PC-9 (cell line): ENCODE results near the gene PPP1R16B. TPM values are rescaled to one million over a fixed set of nuclear protein-coding genes. Genes with fewer than 3 reads are reported as not detected.

Experiments used
- BruUV-seq: library from RNA; stranded (reverse); fragments of 400-500 nt; replicated peaks from 2 replicates; lab custom pipeline; 2021; lab: Mats Ljungman, UMichigan
- CTCF ChIA-PET: fragments of 300-600 bp; sonication (Branson Sonifier 250); formaldehyde crosslinking; loops from one replicate; lab custom pipeline; 2022; ENCODE audit warnings: antibody characterized with exemption; lab: Charles Lee
- POLR2A ChIA-PET: fragments of 300-600 bp; sonication (Branson Sonifier 250); formaldehyde crosslinking; loops from one replicate; lab custom pipeline; 2022; ENCODE audit warnings: antibody characterized with exemption; ENCODE audit not compliant: unreplicated experiment; lab: Charles Lee
- DNase-seq, 2 experiments: peaks; one replicate each; pipeline versions ENCODE4 v3.0.0 to v3.0.0-alpha.2; 2015 to 2022; ENCODE audit warnings: mixed read lengths in 1 of 2
- H2AFZ ChIP-seq: fragments of 200-600 bp; sonication (generic); 2 replicates; pipeline ENCODE4 v1.8.1; 2017; ENCODE audit warnings: antibody characterized with exemption
- H3F3A ChIP-seq: fragments of 200-600 bp; sonication (generic); 2 replicates; pipeline ENCODE4 v1.8.1; 2017; ENCODE audit warnings: antibody characterized with exemption, mild to moderate bottlenecking, low read depth; ENCODE audit not compliant: insufficient read depth
- H3K27ac ChIP-seq: fragments of 200-600 bp; sonication (generic); 2 replicates; pipeline ENCODE4 v1.6.1; 2016; ENCODE audit warnings: mixed run types
- H3K27me3 ChIP-seq: fragments of 200-600 bp; sonication (generic); 2 replicates; pipeline ENCODE4 v1.6.1; 2016; ENCODE audit warnings: low read depth, mixed run types; ENCODE audit not compliant: insufficient read depth
- H3K36me3 ChIP-seq: fragments of 200-600 bp; sonication (generic); 2 replicates; pipeline ENCODE4 v1.6.1; 2016; ENCODE audit warnings: low read depth, mixed run types
- H3K4me1 ChIP-seq: fragments of 200-600 bp; sonication (generic); replicated peaks from 2 replicates; pipeline ENCODE4 v1.6.1; 2016; ENCODE audit warnings: mixed run types; ENCODE audit not compliant: insufficient read depth
- H3K4me2 ChIP-seq: fragments of 200-600 bp; sonication (generic); 2 replicates; pipeline ENCODE4 v1.6.1; 2017; ENCODE audit warnings: mixed run types
- H3K4me3 ChIP-seq: fragments of 200-600 bp; sonication (generic); 2 replicates; pipeline ENCODE4 v1.6.1; 2016; ENCODE audit warnings: mixed run types
- H3K79me2 ChIP-seq: fragments of 200-600 bp; sonication (generic); 2 replicates; pipeline ENCODE4 v1.6.1; 2017; ENCODE audit warnings: low read depth, mixed run types
- H3K9me2 ChIP-seq: fragments of 200-600 bp; sonication (generic); 2 replicates; pipeline ENCODE4 v1.8.1; 2017; ENCODE audit warnings: mild to moderate bottlenecking; ENCODE audit not compliant: insufficient read depth
- H3K9me3 ChIP-seq: fragments of 200-600 bp; sonication (generic); 2 replicates; pipeline ENCODE4 v1.8.1; 2016; ENCODE audit warnings: low read depth; ENCODE audit not compliant: insufficient read depth
- H4K20me1 ChIP-seq: fragments of 200-600 bp; sonication (generic); 2 replicates; pipeline ENCODE4 v1.8.1; 2017; ENCODE audit not compliant: insufficient read depth
- EZH2 ChIP-seq: fragments of 200-600 bp; sonication (generic); IDR thresholded peaks from 2 replicates; pipeline ENCODE4 v1.8.0; 2017; ENCODE audit warnings: antibody characterized with exemption, low read depth
- intact Hi-C: fragments of 100-400 bp; cut with micrococcal nuclease; formaldehyde crosslinking; loops from one replicate; pipeline ENCODE4 v1.10.0; 2022; ENCODE audit not compliant: unreplicated experiment
- total RNA-seq: library from RNA; stranded (reverse); gene quantifications from 2 replicates; pipeline ENCODE4 v1.2.3, GENCODE V29; 2021
- TF ChIP-seq, protein P1 (sequence below): fragments of 200-600 bp; sonication (generic); conservative IDR thresholded peaks from 2 replicates; pipeline ENCODE4 v1.6.1; 2017; ENCODE audit warnings: mixed run types, antibody characterized with exemption, mild to moderate bottlenecking, moderate library complexity

PPP1R16B gene
- total RNA-seq, 1 experiment from 2014 or later, result not detected

DNA sequence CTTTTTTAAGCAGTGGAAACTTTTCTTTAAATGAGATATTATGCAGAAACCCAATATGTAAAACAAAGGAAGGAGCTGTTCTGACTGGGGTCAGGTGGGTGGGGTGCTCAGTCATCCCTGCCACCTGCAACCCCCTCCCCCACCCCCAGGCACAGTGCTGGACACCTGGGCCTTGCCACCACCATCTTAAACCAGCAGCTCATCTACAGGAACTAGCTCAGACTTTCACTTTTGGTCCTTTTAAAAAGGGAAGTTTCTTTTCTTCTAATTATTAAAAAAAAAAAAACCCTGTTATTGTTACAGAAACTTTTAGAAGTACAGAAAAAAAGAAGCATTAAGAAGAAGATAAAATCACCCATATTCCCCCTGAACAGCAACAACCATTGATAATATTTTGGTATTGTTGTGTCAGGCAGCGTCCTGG, 37.1 kb downstream of the PPP1R16B start:
- POLR2A ChIA-PET, result no interaction called here
- TF ChIP-seq, protein P1, sequence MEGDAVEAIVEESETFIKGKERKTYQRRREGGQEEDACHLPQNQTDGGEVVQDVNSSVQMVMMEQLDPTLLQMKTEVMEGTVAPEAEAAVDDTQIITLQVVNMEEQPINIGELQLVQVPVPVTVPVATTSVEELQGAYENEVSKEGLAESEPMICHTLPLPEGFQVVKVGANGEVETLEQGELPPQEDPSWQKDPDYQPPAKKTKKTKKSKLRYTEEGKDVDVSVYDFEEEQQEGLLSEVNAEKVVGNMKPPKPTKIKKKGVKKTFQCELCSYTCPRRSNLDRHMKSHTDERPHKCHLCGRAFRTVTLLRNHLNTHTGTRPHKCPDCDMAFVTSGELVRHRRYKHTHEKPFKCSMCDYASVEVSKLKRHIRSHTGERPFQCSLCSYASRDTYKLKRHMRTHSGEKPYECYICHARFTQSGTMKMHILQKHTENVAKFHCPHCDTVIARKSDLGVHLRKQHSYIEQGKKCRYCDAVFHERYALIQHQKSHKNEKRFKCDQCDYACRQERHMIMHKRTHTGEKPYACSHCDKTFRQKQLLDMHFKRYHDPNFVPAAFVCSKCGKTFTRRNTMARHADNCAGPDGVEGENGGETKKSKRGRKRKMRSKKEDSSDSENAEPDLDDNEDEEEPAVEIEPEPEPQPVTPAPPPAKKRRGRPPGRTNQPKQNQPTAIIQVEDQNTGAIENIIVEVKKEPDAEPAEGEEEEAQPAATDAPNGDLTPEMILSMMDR, result no peak
- no peak for TF ChIP-seq EZH2
- Histone ChIP-seq H3F3A (no peaks in the 10 kb centered on the region), H2AFZ (no peak overlapping the region), H4K20me1 (no peaks in the 10 kb centered on the region), H3K27ac (no peak overlapping the region), H3K9me3 (no peaks in the 10 kb centered on the region), H3K36me3 (no peaks in the 10 kb centered on the region), H3K9me2 (no peaks in the 10 kb centered on the region), H3K27me3 (peaks cover 45% of the 10 kb centered on the region), H3K79me2 (no peaks in the 10 kb centered on the region), H3K4me3 (no peak overlapping the region), H3K4me2 (no peak overlapping the region), H3K4me1 (no peaks in the 10 kb centered on the region)
- intact Hi-C loops, result no loop called here
- no TSS peak for BruUV-seq
- CTCF ChIA-PET, result no interaction called here
- no peak for DNase-seq

DNA sequence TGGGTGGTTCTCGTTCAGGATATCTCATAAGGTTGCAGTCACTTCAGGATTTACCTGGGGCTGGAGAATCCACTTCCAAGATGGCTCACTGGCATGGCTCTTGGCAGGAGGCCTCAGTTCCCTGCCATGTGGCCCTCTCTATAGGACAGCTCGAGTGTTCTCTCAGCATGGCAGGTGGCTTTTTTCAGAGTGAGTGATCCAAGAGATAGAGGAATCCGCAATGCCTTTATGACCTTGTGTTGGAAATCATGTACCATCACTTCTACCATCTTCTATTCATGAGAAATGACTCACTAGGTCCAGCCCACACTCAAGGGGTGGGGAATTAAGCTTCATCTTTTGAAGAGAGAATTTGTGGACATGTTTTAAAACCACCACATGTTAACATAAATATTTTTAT, 37.8 kb downstream of the PPP1R16B start:
- Histone ChIP-seq H3K27ac (no peak overlapping the region), H3K4me2 (no peak overlapping the region), H3K79me2 (no peaks in the 10 kb centered on the region), H3K36me3 (no peaks in the 10 kb centered on the region), H3K9me3 (no peaks in the 10 kb centered on the region), H2AFZ (no peak overlapping the region), H3K27me3 (peaks cover 52% of the 10 kb centered on the region), H3K9me2 (no peaks in the 10 kb centered on the region), H4K20me1 (no peaks in the 10 kb centered on the region), H3F3A (no peaks in the 10 kb centered on the region), H3K4me1 (no peaks in the 10 kb centered on the region), H3K4me3 (no peak overlapping the region)
- POLR2A ChIA-PET, result no interaction called here
- no TSS peak for BruUV-seq
- CTCF ChIA-PET, result no interaction called here
- TF ChIP-seq, protein P1, result no peak
- TF ChIP-seq EZH2, result no peak
- intact Hi-C loops, result no loop called here
- no peak for DNase-seq

DNA sequence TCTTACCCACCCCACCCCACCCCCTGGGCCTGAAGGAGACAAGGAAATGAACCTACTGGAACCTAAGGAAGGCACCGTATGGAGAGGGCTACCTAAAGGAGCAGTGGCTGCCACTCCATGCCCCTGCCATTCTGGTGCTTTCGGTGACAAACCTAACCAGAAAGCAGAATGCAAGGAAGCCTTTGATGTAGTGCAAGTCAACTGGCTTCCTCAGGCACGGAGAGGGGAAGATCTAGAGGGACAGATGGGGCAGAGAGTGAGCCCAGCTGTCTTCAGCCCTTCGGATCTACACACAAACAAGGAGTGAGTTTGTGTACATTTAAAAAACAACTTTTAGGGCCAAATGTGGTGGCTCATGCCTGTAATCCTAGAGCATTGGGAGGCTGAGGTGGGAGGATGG, 39.5 kb downstream of the PPP1R16B start:
- ChIA-PET POLR2A (no interaction called here), CTCF (no interaction called here)
- no peaks in the 10 kb centered on the region for H3K4me1 ChIP-seq
- no peaks in the 10 kb centered on the region for H3F3A ChIP-seq
- no peaks in the 10 kb centered on the region for H3K9me3 ChIP-seq
- DNase-seq, result no peak
- H3K79me2 ChIP-seq, result no peaks in the 10 kb centered on the region
- no peak for TF ChIP-seq EZH2
- TF ChIP-seq, protein P1, result no peak
- no peak overlapping the region for H2AFZ ChIP-seq
- no peak overlapping the region for H3K27ac ChIP-seq
- no peaks in the 10 kb centered on the region for H3K9me2 ChIP-seq
- H3K36me3 ChIP-seq, result no peaks in the 10 kb centered on the region
- no peak overlapping the region for H3K4me3 ChIP-seq
- H3K4me2 ChIP-seq, result no peak overlapping the region
- intact Hi-C loops, result no loop called here
- BruUV-seq, result no TSS peak
- peaks cover 49% of the 10 kb centered on the region for H3K27me3 ChIP-seq
- H4K20me1 ChIP-seq, result no peaks in the 10 kb centered on the region
